Spleen (tissue), 7 donors: ENCODE measurements around the gene PDE4D.

Experiments
- POLR2A ChIP-seq, 3 donors: fragments of 450-650 bp; IDR thresholded peaks; one replicate each; pipeline ENCODE4 v1.5.1; 2017; ENCODE audit warnings: antibody characterized with exemption in 3 of 3, mild to moderate bottlenecking in 1 of 3
- POLR2AphosphoS5 ChIP-seq, 3 donors: sonication (generic); formaldehyde crosslinking; IDR thresholded peaks; one replicate each; pipeline ENCODE4 v1.5.1; 2017; ENCODE audit warnings: antibody characterized with exemption in 3 of 3
- TF ChIP-seq, protein P1 (sequence below), 11 experiments: fragments of 200-600 bp in 7 of 11; fragments of 450-650 bp in 4 of 11; sonication (generic) in 4 of 11; IDR thresholded peaks in 8 of 11; conservative IDR thresholded peaks in 3 of 11; 1 replicate in 7 of 11; 2 replicates in 4 of 11; pipeline versions ENCODE4 v1.4.0 to v1.8.0; 2016 to 2021; ENCODE audit warnings: antibody characterized with exemption in 11 of 11, inconsistent platforms in 4 of 11, mild to moderate bottlenecking in 1 of 11
- donor health status: DM: no; HTN: no; CAD: no; lungs with moderate emphysema.
- donor health status: DM: no; HTN: no; CAD: no.
- donor health status: DM: no; HTN: no; CAD: no.

DNA sequence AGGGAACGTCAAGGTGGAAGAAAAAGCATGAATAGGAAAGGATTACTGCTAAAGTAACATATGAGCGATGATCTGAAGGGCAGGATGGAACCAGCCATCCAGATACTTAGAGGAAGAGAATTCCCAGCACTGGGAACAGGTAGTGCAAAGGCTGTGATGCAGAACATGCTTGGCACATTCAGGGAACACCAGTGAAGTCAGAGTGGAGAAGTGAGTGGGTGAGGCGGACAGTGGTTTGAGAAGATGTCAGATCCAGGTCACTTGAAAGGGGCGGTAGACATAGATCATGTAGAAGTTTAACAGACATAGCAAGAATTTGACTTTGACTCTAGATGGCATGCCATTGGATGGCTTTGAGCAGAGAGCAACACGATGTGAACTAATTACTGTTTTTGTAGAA is 374.2 kb downstream of the PDE4D start:
- TF ChIP-seq POLR2A (IDR thresholded peaks at IDR 0.05) (no peak), POLR2AphosphoS5 (IDR thresholded peaks at IDR 0.05) (no peak)
- TF ChIP-seq, protein P1, sequence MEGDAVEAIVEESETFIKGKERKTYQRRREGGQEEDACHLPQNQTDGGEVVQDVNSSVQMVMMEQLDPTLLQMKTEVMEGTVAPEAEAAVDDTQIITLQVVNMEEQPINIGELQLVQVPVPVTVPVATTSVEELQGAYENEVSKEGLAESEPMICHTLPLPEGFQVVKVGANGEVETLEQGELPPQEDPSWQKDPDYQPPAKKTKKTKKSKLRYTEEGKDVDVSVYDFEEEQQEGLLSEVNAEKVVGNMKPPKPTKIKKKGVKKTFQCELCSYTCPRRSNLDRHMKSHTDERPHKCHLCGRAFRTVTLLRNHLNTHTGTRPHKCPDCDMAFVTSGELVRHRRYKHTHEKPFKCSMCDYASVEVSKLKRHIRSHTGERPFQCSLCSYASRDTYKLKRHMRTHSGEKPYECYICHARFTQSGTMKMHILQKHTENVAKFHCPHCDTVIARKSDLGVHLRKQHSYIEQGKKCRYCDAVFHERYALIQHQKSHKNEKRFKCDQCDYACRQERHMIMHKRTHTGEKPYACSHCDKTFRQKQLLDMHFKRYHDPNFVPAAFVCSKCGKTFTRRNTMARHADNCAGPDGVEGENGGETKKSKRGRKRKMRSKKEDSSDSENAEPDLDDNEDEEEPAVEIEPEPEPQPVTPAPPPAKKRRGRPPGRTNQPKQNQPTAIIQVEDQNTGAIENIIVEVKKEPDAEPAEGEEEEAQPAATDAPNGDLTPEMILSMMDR (IDR thresholded peaks at IDR 0.05 in 8 of 11, conservative IDR thresholded peaks at IDR 0.05 in 3 of 11): no peak
